ENCODE measurements around the gene CTSH.

DNA sequence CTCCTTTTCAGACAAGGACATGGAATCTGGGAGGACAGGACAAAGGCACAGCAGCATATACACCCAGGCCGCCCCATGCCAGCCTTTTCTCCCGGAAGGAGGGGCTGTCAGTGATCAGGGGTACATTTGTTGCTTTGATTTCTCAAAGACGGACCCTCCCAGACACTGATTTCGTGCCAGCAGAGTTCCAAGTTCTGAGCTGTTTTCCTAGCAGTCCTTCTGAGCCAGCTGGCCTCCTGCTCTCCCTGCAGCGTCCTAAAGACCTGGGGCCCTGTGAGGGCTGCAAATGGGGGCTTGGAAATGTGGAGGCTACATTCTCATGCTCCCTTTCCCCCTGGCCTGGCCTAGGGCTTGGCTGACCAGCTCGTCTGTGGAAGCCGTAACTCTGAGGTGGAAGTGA is 22.3 kb downstream of the CTSH start:
- TF ChIP-seq, protein P1, sequence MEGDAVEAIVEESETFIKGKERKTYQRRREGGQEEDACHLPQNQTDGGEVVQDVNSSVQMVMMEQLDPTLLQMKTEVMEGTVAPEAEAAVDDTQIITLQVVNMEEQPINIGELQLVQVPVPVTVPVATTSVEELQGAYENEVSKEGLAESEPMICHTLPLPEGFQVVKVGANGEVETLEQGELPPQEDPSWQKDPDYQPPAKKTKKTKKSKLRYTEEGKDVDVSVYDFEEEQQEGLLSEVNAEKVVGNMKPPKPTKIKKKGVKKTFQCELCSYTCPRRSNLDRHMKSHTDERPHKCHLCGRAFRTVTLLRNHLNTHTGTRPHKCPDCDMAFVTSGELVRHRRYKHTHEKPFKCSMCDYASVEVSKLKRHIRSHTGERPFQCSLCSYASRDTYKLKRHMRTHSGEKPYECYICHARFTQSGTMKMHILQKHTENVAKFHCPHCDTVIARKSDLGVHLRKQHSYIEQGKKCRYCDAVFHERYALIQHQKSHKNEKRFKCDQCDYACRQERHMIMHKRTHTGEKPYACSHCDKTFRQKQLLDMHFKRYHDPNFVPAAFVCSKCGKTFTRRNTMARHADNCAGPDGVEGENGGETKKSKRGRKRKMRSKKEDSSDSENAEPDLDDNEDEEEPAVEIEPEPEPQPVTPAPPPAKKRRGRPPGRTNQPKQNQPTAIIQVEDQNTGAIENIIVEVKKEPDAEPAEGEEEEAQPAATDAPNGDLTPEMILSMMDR (IDR thresholded peaks at IDR 0.05), result no peak
- TF ChIP-seq POLR2A (IDR thresholded peaks at IDR 0.05), result no peak
- no peak for TF ChIP-seq POLR2AphosphoS5 (IDR thresholded peaks at IDR 0.05)

All from prostate gland (tissue), 2 donors.